Stimulated activated CD4-positive, alpha-beta T cell treated with anti-CD3 and anti-CD28 coated beads, Interleukin-15, amount 100 ng/mL, for 1 hour (primary cell): ENCODE data around the gene FUT3.

Experiments used
- DNase-seq, 2 donors: peaks; one replicate each; pipeline ENCODE4 v3.0.0-alpha.2; 2020; ENCODE audit warnings: low read depth in 1 of 2, low spot score in 1 of 2

FUT3 gene

GRCh38 chr19:5826531-5827341 lies 24.5 kb downstream of the FUT3 start:
- DNase-seq = no peak

GRCh38 chr19:5825178-5825577 lies 26.1 kb downstream of the FUT3 start:
- DNase-seq = no peak

GRCh38 chr19:5824751-5825150 lies 26.5 kb downstream of the FUT3 start:
- DNase-seq = no peak

DNA sequence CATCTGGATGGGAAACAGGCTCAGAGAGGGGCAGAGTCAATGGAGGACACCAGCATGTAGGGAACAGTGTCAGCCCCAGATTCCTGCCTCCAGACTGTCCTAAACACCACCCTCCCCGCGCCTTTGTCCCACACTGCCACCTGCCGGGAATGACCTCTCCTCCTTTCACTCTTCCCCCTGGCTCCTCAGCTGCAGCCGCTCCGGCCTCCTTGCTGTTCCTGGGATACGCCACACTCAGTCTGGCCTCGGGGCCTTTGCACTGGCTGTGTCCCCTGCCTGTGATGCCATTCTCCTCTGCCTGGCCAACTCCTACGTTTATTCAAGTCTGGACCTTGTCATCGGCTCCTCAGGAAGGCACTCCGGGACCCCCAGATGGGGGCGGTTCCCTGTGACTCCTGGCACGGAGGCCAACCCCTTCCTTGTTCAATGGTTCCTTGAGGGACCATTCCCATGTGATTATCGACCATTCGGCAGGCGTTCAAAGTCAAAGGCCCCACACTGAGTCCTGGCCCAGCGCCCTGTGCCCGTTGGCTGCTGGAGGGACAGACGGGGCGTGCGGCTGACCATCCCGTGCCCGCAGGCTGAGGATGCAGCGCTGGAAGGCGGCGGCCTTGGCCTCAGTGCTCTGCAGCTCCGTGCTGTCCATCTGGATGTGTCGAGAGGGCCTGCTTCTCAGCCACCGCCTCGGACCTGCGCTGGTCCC lies 27.5 kb downstream of the FUT3 start:
- DNase-seq = no peak

- DNase-seq = no peak
Measured at GRCh38 chr19:5822181-5822844, 28.9 kb downstream of the FUT3 start.

GRCh38 chr19:5821521-5822180 lies 29.6 kb downstream of the FUT3 start:
- no peak for DNase-seq

- no peak for DNase-seq
Measured at GRCh38 chr19:5820785-5821184, 30.5 kb downstream of the FUT3 start.

- DNase-seq = no peak
Measured at GRCh38 chr19:5818594-5818993, 32.7 kb downstream of the FUT3 start.

GRCh38 chr19:5817218-5817617 lies 34.0 kb downstream of the FUT3 start:
- DNase-seq = no peak

- DNase-seq = no peak
Measured at GRCh38 chr19:5814852-5815246, 36.4 kb downstream of the FUT3 start.

- no peak for DNase-seq
Measured at GRCh38 chr19:5814123-5814851, 37.0 kb downstream of the FUT3 start.

DNA sequence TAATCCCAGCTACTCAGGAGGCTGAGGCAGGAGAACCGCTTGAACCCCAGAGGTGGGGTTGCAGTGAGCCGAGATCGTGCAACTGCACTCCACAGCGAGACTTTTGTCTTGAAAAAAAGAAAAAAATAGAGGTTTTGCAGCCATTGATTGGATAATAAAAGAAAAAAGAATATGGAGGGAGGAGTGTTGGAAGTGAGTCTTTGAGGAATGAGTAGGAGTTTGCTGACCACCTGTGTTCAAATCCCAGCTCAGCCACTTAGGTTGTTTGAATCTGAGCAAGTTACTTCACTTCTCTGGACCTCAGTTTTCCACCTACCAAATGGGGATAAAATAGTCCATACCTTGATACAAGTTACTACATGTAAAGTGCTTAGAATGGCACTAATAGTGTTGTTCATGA lies 40.1 kb downstream of the FUT3 start:
- no peak for DNase-seq

DNA sequence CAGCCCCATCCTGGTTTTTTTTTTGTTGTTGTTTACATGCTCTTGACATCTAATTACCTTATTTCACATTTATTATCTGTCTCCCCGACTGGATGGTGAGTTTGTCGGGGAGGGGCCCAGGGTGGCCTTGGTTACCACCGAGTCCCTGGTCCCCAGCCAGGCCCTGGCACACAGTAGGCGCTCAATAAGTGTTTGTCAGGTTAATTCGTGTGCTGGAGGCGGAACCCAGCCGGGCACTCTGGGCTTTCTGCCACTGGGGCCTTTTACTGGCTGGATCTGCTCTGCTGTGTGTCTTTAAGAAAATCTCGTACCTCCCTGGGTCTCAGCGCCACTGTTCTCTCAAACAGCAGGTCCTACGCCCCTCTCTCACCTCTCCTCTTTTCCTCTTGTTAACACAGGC lies 41.8 kb downstream of the FUT3 start:
- DNase-seq = no peak

DNA sequence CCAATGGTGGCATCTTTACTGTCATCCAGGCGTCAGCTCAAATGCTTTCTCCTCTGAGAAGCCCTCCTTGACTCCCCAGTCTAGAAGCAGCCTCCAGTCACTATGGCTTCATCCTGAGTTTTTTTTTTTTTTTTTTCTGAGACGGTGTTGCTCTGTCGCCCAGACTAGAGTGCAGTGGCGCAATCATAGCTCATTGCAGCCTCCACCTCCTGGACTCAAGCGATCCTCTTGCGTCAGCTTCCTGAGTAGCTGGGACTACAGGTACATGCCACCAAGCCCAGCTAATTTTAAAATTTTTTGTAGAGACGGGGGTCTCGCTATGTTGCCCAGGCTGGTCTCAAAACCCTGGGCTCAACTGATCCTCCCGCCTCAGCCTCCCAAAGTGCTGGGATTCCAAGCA lies 42.2 kb downstream of the FUT3 start:
- no peak for DNase-seq

DNA sequence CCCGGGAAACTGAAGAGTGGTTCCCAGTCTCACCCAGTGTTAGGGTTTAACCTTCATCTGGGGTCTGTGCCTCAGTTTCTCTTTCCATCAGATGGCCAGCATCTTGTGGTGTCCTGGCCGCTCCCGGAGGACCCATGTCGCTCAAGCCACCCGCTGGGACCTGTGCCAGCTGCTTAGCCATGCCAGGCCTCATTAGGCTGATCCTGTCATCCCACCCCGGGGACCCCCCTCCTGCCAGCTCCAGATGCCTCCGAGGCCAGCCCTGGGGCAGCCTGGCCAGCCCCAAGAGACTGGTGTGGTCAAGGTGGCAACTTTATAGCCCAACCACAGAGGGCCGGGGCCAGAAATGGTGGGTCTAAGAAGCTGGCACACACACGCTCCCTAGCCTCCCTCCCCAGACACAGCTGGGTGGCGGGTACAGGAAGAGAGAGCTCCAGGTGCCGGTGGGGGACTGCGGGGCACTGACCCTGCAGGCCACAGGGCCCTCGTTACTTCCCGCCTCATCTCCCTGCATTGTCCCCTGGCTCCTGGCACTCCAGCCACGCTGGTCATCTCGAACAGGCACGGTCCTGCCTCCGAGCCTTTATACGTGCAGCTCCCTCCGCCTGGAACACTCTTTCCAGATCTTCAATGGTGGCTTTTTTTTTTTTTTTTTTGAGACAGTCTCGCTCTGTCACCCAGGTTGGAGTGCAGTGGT lies 43.0 kb downstream of the FUT3 start:
- DNase-seq = no peak

- no peak for DNase-seq
Measured at GRCh38 chr19:5806905-5807304, 44.3 kb downstream of the FUT3 start.

DNA sequence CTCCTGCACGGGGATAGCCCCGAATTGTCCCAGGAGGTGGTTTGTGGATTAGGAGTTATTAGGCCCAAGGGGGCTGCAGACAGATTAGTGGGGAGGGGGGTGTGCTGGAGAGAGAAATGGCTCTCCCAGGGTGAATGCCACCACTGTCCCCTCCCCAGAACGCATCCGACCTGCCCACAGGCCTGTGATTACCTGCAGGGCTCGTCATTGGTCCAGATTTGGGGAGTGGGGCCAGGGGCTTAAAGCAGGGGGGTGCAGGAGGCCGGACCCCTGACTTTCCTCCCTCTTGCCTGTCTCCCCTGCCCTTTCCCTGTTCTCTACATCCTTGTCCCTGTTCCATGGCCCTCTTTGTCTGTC lies 45.1 kb downstream of the FUT3 start:
- DNase-seq = no peak

- DNase-seq = peak; percentile 32 to 46
Measured at GRCh38 chr19:5805462-5806132, 45.7 kb downstream of the FUT3 start.

- peak in 1 of 2 donors; percentile 43 for DNase-seq
Measured at GRCh38 chr19:5804516-5805461, 46.5 kb downstream of the FUT3 start, which contains the start of gene NRTN. TSS of gene NRTN (plus strand) at chr19:5805067. CDS start at chr19:5824166, 19,099 bp downstream.
